Transverse colon (tissue), 4 donors: Measurements from ENCODE around the gene MAP2K6.

Source experiments
- POLR2A ChIP-seq: fragments of 450-650 bp; IDR thresholded peaks from one replicate; pipeline ENCODE4 v1.6.1; 2016; ENCODE audit warnings: antibody characterized with exemption, mild to moderate bottlenecking, moderate library complexity
- POLR2AphosphoS5 ChIP-seq, 3 donors: sonication (generic); formaldehyde crosslinking; IDR thresholded peaks; one replicate each; pipeline ENCODE4 v1.6.1; 2016; ENCODE audit warnings: antibody characterized with exemption in 3 of 3
- TF ChIP-seq, protein P1 (sequence below), 5 experiments: fragments of 200-600 bp in 3 of 5; fragments of 450-650 bp in 2 of 5; sonication (generic) in 3 of 5; IDR thresholded peaks; 1 replicate in 2 of 5; 2 replicates in 3 of 5; pipeline ENCODE4 v1.5.1; 2016 to 2017; ENCODE audit warnings: antibody characterized with exemption in 5 of 5, inconsistent platforms in 3 of 5, mild to moderate bottlenecking in 2 of 5, moderate library complexity in 1 of 5

DNA sequence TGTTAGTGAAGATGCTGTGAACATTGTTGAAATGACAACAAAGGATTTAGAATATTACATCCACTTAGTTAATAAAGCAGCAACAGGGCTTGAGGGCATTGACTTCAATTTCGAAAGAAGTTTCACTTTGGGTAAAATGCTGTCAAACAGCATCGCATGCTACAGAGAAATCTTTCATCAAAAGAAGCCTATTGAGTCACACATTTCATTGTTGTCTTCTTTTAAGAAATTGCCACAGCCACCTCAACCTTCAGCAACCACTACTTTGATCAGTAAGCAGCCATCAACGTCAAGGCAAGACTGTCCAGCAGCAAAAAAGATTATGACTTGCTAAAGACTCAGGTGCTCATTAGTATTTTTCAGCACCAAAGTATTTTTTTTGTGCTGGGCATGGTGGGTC is 13.2 kb upstream of the MAP2K6 start:
- TF ChIP-seq, protein P1, sequence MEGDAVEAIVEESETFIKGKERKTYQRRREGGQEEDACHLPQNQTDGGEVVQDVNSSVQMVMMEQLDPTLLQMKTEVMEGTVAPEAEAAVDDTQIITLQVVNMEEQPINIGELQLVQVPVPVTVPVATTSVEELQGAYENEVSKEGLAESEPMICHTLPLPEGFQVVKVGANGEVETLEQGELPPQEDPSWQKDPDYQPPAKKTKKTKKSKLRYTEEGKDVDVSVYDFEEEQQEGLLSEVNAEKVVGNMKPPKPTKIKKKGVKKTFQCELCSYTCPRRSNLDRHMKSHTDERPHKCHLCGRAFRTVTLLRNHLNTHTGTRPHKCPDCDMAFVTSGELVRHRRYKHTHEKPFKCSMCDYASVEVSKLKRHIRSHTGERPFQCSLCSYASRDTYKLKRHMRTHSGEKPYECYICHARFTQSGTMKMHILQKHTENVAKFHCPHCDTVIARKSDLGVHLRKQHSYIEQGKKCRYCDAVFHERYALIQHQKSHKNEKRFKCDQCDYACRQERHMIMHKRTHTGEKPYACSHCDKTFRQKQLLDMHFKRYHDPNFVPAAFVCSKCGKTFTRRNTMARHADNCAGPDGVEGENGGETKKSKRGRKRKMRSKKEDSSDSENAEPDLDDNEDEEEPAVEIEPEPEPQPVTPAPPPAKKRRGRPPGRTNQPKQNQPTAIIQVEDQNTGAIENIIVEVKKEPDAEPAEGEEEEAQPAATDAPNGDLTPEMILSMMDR (IDR thresholded peaks at IDR 0.05): no peak
- no peak for TF ChIP-seq POLR2A
- no peak for TF ChIP-seq POLR2AphosphoS5 (IDR thresholded peaks at IDR 0.05)
